ENCODE measurements around the gene FBF1. TPM values are rescaled to one million over a fixed set of nuclear protein-coding genes. Genes with fewer than 3 reads are reported as not detected.
A peak's percentile ranks its signal among the peaks of the same experiment; 100 is the strongest.

The FBF1 gene
- polyA plus RNA-seq, 1 donor (not counting 4 experiments of a cell fraction or from before 2014, with no cell fraction given): 4.3 TPM

- Histone ChIP-seq H3K36me3 (ENCODE audit: control insufficient read depth in 2 of 2, extremely low read depth in 1 of 2, insufficient read depth in 2 of 2, low read length in 2 of 2) (no peaks in the 10 kb centered on the region), H3K79me2 (ENCODE audit: control insufficient read depth, insufficient read depth, low read length) (no peaks in the 10 kb centered on the region), H3K4me2 (ENCODE audit: control insufficient read depth, extremely low read depth, insufficient read depth, low read depth, low read length) (peak overlapping the region; percentile 74), H3K9me1 (ENCODE audit: control insufficient read depth, extremely low read depth, insufficient read depth, low read length) (no peaks in the 10 kb centered on the region), H2AFZ (ENCODE audit: control insufficient read depth, low read length) (peak overlapping the region; percentile 4), H3K4me3 (ENCODE audit: control insufficient read depth in 2 of 3, extremely low read depth in 1 of 3, insufficient read depth in 2 of 3, low read depth in 1 of 3, low read length in 3 of 3) (peak overlapping the region; percentile 43 to 84 (median 57)), H4K20me1 (ENCODE audit: control insufficient read depth, extremely low read depth, insufficient read depth, low read length) (no peaks in the 10 kb centered on the region), H3K27ac (ENCODE audit: control insufficient read depth, insufficient read depth, low read length) (peak overlapping the region; percentile 86), H3K4me1 (ENCODE audit: control insufficient read depth, extremely low read depth, insufficient read depth, low read length) (peaks cover 34% of the 10 kb centered on the region), H3K9me3 (ENCODE audit: control insufficient read depth, low read depth, low read length) (no peaks in the 10 kb centered on the region), H3K9ac (ENCODE audit: control insufficient read depth, extremely low read depth, insufficient read depth, low read length) (peak overlapping the region; percentile 83), H3K27me3 (ENCODE audit: control insufficient read depth, extremely low read depth, insufficient read depth, low read length) (peaks cover 2% of the 10 kb centered on the region)
- DNase-seq (ENCODE audit: low read depth, low spot score) (no peak), FAIRE-seq (no peak)
- TF ChIP-seq EZH2 (IDR thresholded peaks at IDR 0.05; ENCODE audit: low read length): no peak
- TF ChIP-seq CTCF (optimal IDR thresholded peaks at IDR 0.05 in 1 of 3, IDR thresholded peaks at IDR 0.05 in 1 of 3, conservative IDR thresholded peaks at IDR 0.05 in 1 of 3; ENCODE audit: extremely low read depth in 1 of 3, insufficient read depth in 2 of 3, low read length in 3 of 3): peak; percentile 19 to 58 (median 56)
- dilution Hi-C loops (cut with MboI; ENCODE audit: extremely low pct_ligation_motif_present, low sequenced_read_pairs): no loop called here
Measured at GRCh38 chr17:75877752-75878173, 63.1 kb downstream of the FBF1 start.

DNA sequence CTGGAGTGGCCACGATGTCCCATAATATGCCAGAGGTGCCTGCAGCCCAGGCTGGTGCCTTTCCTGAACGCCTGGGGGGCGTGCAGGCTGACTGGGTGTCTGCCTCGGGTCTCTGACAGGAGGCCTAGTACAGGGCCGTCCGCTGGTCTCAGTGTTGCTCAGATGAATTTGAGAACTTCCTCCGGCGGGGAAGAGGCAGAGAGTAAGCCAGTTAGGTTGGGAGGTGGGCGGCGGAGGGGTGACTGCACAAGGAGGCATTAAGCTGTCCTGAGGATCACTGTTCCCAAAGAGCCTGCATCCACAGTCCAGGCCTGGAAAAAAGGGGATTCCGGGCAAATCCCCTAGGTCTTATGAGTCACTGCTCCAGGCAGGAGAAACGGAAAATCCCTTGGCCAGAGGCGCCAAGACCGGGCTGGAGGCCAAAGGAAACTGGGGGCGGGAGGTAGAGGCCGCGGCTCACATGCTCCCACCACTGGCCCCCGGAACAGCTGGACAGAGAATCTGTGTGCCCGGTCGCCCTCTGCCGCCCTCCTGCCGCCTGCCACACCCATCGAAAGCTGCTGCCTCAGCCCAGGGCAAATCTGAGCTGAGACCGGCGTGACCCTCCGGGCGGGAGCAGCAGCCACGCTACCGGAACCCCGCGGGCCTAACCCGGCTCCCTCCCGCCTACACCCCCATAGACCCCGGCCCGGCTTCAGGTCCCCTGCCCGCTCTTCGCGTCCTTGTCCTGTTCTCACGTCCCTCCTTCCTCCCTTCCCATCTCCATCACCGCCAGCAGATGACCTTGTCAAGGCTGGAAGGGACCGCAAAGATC, 63.7 kb downstream of the FBF1 start:
- peak overlapping the region; percentile 74 for H3K4me2 ChIP-seq (ENCODE audit: control insufficient read depth, extremely low read depth, insufficient read depth, low read depth, low read length)
- no peak for FAIRE-seq
- peaks cover 2% of the 10 kb centered on the region for H3K27me3 ChIP-seq (ENCODE audit: control insufficient read depth, extremely low read depth, insufficient read depth, low read length)
- H3K9me3 ChIP-seq (ENCODE audit: control insufficient read depth, low read depth, low read length): no peaks in the 10 kb centered on the region
- H3K79me2 ChIP-seq (ENCODE audit: control insufficient read depth, insufficient read depth, low read length): no peaks in the 10 kb centered on the region
- H3K4me1 ChIP-seq (ENCODE audit: control insufficient read depth, extremely low read depth, insufficient read depth, low read length): peaks cover 41% of the 10 kb centered on the region
- H2AFZ ChIP-seq (ENCODE audit: control insufficient read depth, low read length): peak overlapping the region; percentile 4
- H3K27ac ChIP-seq (ENCODE audit: control insufficient read depth, insufficient read depth, low read length): peak overlapping the region; percentile 86
- H3K36me3 ChIP-seq (ENCODE audit: control insufficient read depth in 2 of 2, extremely low read depth in 1 of 2, insufficient read depth in 2 of 2, low read length in 2 of 2): no peaks in the 10 kb centered on the region
- H4K20me1 ChIP-seq (ENCODE audit: control insufficient read depth, extremely low read depth, insufficient read depth, low read length): no peaks in the 10 kb centered on the region
- dilution Hi-C loops (cut with MboI; ENCODE audit: extremely low pct_ligation_motif_present, low sequenced_read_pairs): no loop called here
- H3K4me3 ChIP-seq (ENCODE audit: control insufficient read depth in 2 of 3, extremely low read depth in 1 of 3, insufficient read depth in 2 of 3, low read depth in 1 of 3, low read length in 3 of 3): peak overlapping the region; percentile 43 to 84 (median 57)
- TF ChIP-seq CTCF (optimal IDR thresholded peaks at IDR 0.05 in 1 of 3, IDR thresholded peaks at IDR 0.05 in 1 of 3, conservative IDR thresholded peaks at IDR 0.05 in 1 of 3; ENCODE audit: extremely low read depth in 1 of 3, insufficient read depth in 2 of 3, low read length in 3 of 3) (peak in 1 of 3 experiments; percentile 21), EZH2 (IDR thresholded peaks at IDR 0.05; ENCODE audit: low read length) (no peak)
- no peaks in the 10 kb centered on the region for H3K9me1 ChIP-seq (ENCODE audit: control insufficient read depth, extremely low read depth, insufficient read depth, low read length)
- no peak for DNase-seq (ENCODE audit: low read depth, low spot score)
- H3K9ac ChIP-seq (ENCODE audit: control insufficient read depth, extremely low read depth, insufficient read depth, low read length): peak overlapping the region; percentile 83

Measured in keratinocyte (primary cell).